Measurements from ENCODE around the gene ADO. TPM values are rescaled to one million over a fixed set of nuclear protein-coding genes. Genes with fewer than 3 reads are reported as not detected.

ADO gene
- total and polyA plus RNA-seq, 2 donors from 2014 or later, result 13.0 to 18.5 TPM

GRCh38 chr10:62765726-62766125, 38.8 kb upstream of the ADO start:
- DNase-seq (no peak), FAIRE-seq (no peak)
- H3K9me3 ChIP-seq (ENCODE audit: control insufficient read depth in 2 of 3, insufficient read depth in 1 of 3, low read length in 3 of 3), result no peaks in the 10 kb centered on the region

GRCh38 chr10:62766386-62766785, 38.1 kb upstream of the ADO start:
- Histone ChIP-seq H3K9me3 (ENCODE audit: control insufficient read depth in 2 of 3, insufficient read depth in 1 of 3, low read length in 3 of 3) (no peaks in the 10 kb centered on the region), H3K9ac (ENCODE audit: low read length in 3 of 3) (no peak overlapping the region), H3K4me3 (ENCODE audit: low read length in 3 of 3) (no peak overlapping the region), H3K36me3 (ENCODE audit: control insufficient read depth in 2 of 3, insufficient read depth in 3 of 3, low read length in 3 of 3) (no peaks in the 10 kb centered on the region), H3K27me3 (ENCODE audit: control insufficient read depth, insufficient read depth, low read length) (no peaks in the 10 kb centered on the region), H3K4me1 (ENCODE audit: control insufficient read depth in 2 of 3, insufficient read depth in 2 of 3, low read depth in 1 of 3, low read length in 3 of 3) (no peaks in the 10 kb centered on the region), H3K27ac (ENCODE audit: low read depth in 2 of 2, low read length in 2 of 2) (no peak overlapping the region)
- DNase-seq (no peak), FAIRE-seq (no peak)
- intact Hi-C loops (cut with DNase I), result no loop called here
- TF ChIP-seq CTCF (IDR thresholded peaks at IDR 0.05; ENCODE audit: borderline replicate concordance, extremely low read depth, insufficient read depth), result no peak

More at GRCh38 chr10:62765726-62766125, 38.8 kb upstream of the ADO start:
- Histone ChIP-seq H3K27me3 (ENCODE audit: control insufficient read depth, insufficient read depth, low read length) (no peaks in the 10 kb centered on the region), H3K9ac (ENCODE audit: low read length in 3 of 3) (no peak overlapping the region), H3K4me3 (ENCODE audit: low read length in 3 of 3) (no peak overlapping the region), H3K36me3 (ENCODE audit: control insufficient read depth in 2 of 3, insufficient read depth in 3 of 3, low read length in 3 of 3) (no peaks in the 10 kb centered on the region), H3K4me1 (ENCODE audit: control insufficient read depth in 2 of 3, insufficient read depth in 2 of 3, low read depth in 1 of 3, low read length in 3 of 3) (no peaks in the 10 kb centered on the region), H3K27ac (ENCODE audit: low read depth in 2 of 2, low read length in 2 of 2) (no peak overlapping the region)
- TF ChIP-seq CTCF (IDR thresholded peaks at IDR 0.05; ENCODE audit: borderline replicate concordance, extremely low read depth, insufficient read depth), result no peak
- intact Hi-C loops (cut with DNase I), result no loop called here

- TF ChIP-seq CTCF (IDR thresholded peaks at IDR 0.05; ENCODE audit: borderline replicate concordance, extremely low read depth, insufficient read depth), result no peak
- intact Hi-C loops (cut with DNase I), result no loop called here
- no peak overlapping the region for H3K4me3 ChIP-seq (ENCODE audit: low read length in 3 of 3)
- no peak overlapping the region for H3K9ac ChIP-seq (ENCODE audit: low read length in 3 of 3)
- H3K4me1 ChIP-seq (ENCODE audit: control insufficient read depth in 2 of 3, insufficient read depth in 2 of 3, low read depth in 1 of 3, low read length in 3 of 3), result no peaks in the 10 kb centered on the region
- no peaks in the 10 kb centered on the region for H3K27me3 ChIP-seq (ENCODE audit: control insufficient read depth, insufficient read depth, low read length)
- H3K36me3 ChIP-seq (ENCODE audit: control insufficient read depth in 2 of 3, insufficient read depth in 3 of 3, low read length in 3 of 3), result no peaks in the 10 kb centered on the region
- DNase-seq (no peak), FAIRE-seq (no peak)
- H3K27ac ChIP-seq (ENCODE audit: low read depth in 2 of 2, low read length in 2 of 2), result no peak overlapping the region
- H3K9me3 ChIP-seq (ENCODE audit: control insufficient read depth in 2 of 3, insufficient read depth in 1 of 3, low read length in 3 of 3), result peaks cover 0 to 2% (median 0%) of the 10 kb centered on the region in 3 donors
Measured at GRCh38 chr10:62769574-62770242, 34.8 kb upstream of the ADO start.

All from kidney (tissue), 14 donors.